HepG2 (cell line): ENCODE results near the gene ARTN. TPM values are rescaled to one million over a fixed set of nuclear protein-coding genes. Genes with fewer than 3 reads are reported as not detected.
A peak's percentile ranks its signal among the peaks of the same experiment; 100 is the strongest.

ENCODE experiments used
- BCL3 ChIP-seq: sonication (generic); formaldehyde crosslinking; IDR thresholded peaks from 2 replicates; pipeline ENCODE4 v1.5.1; 2020; ENCODE audit warnings: mild to moderate bottlenecking, missing genetic modification reagents, moderate library complexity
- HBP1 ChIP-seq: IDR thresholded peaks from 2 replicates; pipeline ENCODE4 v1.6.1; 2016; ENCODE audit warnings: low read depth, control low read depth
- HDAC1 ChIP-seq: sonication (generic); formaldehyde crosslinking; IDR thresholded peaks from 2 replicates; pipeline ENCODE4 v1.5.1; 2020; ENCODE audit warnings: mild to moderate bottlenecking, missing genetic modification reagents
- HNF4A ChIP-seq: sonication (generic); formaldehyde crosslinking; IDR thresholded peaks from 2 replicates; pipeline ENCODE4 v1.4.0; 2020; ENCODE audit warnings: missing genetic modification reagents
- KDM5B ChIP-seq: sonication (generic); formaldehyde crosslinking; IDR thresholded peaks from 2 replicates; pipeline ENCODE4 v1.4.0; 2020; ENCODE audit warnings: missing genetic modification reagents, mild to moderate bottlenecking, borderline replicate concordance
- MXD4 ChIP-seq: IDR thresholded peaks from 2 replicates; pipeline ENCODE4 v1.6.1; 2016; ENCODE audit warnings: mild to moderate bottlenecking, missing biosample characterization, missing genetic modification reagents
- NFKBIZ ChIP-seq: IDR thresholded peaks from 2 replicates; pipeline ENCODE4 v1.6.1; 2018; ENCODE audit warnings: missing genetic modification reagents, missing compliant biosample characterization
- PHF8 ChIP-seq: sonication (generic); formaldehyde crosslinking; IDR thresholded peaks from 2 replicates; pipeline ENCODE4 v1.5.0; 2020; ENCODE audit warnings: missing genetic modification reagents
- SYNCRIP ChIP-seq: fragments of 200-400 bp; formaldehyde crosslinking; IDR thresholded peaks from 2 replicates; pipeline ENCODE4 v1.6.1; 2018; ENCODE audit warnings: mild to moderate bottlenecking, low read depth, low read length; ENCODE audit not compliant: insufficient read depth
- TAF1 ChIP-seq: sonication (generic); formaldehyde crosslinking; IDR thresholded peaks from 2 replicates; pipeline ENCODE4 v1.4.0; 2020; ENCODE audit warnings: missing genetic modification reagents
- TEAD3 ChIP-seq: optimal IDR thresholded peaks from 2 replicates; pipeline ENCODE3; 2016; ENCODE audit warnings: borderline replicate concordance
- ZNF225 ChIP-seq: sonication (generic); formaldehyde crosslinking; IDR thresholded peaks from 2 replicates; pipeline ENCODE4 v1.4.0; 2020; ENCODE audit warnings: mild to moderate bottlenecking, missing genetic modification reagents
- ZNF317 ChIP-seq: sonication (generic); formaldehyde crosslinking; IDR thresholded peaks from 2 replicates; pipeline ENCODE4 v1.5.0; 2020; ENCODE audit warnings: mild to moderate bottlenecking, missing genetic modification reagents
- ZNF367 ChIP-seq: sonication (generic); formaldehyde crosslinking; IDR thresholded peaks from 2 replicates; pipeline ENCODE4 v1.4.0; 2020; ENCODE audit warnings: missing genetic modification reagents, borderline replicate concordance
- ZNF503 ChIP-seq: sonication (generic); formaldehyde crosslinking; IDR thresholded peaks from 2 replicates; pipeline ENCODE4 v1.4.0; 2020; ENCODE audit warnings: missing genetic modification reagents
- ZNF576 ChIP-seq: sonication (generic); formaldehyde crosslinking; IDR thresholded peaks from 2 replicates; pipeline ENCODE4 v1.4.0; 2020; ENCODE audit warnings: mild to moderate bottlenecking, missing genetic modification reagents
- ZXDC ChIP-seq: sonication (generic); formaldehyde crosslinking; IDR thresholded peaks from 2 replicates; pipeline ENCODE4 v1.5.0; 2020; ENCODE audit warnings: mild to moderate bottlenecking, missing genetic modification reagents
- polyA plus RNA-seq, 8 experiments: library from polyadenylated mRNA; depleted of rRNA in 3 of 8; stranded (reverse) in 7 of 8; unstranded in 1 of 8; fragments of >200 nt; fragmentation: Illumina TruSeq in 4 of 8; extraction: Trizol in 4 of 8; gene quantifications; 2 replicates each; pipeline versions ENCODE4 v1.2.1 to v1.2.3, GENCODE V29; 2011 to 2016; ENCODE audit warnings: low read depth in 4 of 8, missing spikeins in 1 of 8, mixed read lengths in 1 of 8; ENCODE audit not compliant: insufficient read depth in 1 of 8
- total RNA-seq, 5 experiments: library from RNA; depleted of rRNA; stranded (reverse); fragments of >200 nt; fragmentation: Illumina TruSeq; extraction: Trizol; gene quantifications; 2 replicates each; pipeline ENCODE4 v1.2.3, GENCODE V29; 2016; ENCODE audit warnings: low read depth in 1 of 5

Gene ARTN
- total and polyA plus RNA-seq, 2 of the 13 experiments (the other 11 are each of a cell fraction or from before 2014, with no cell fraction given) = 0.11 to 0.62 TPM

GRCh38 chr1:43979528-43980254, 46.1 kb downstream of the ARTN start (continued):
- TF ChIP-seq BCL3 (CRISPR knock-in tag) (0 out of 2 replicates have a peak, but pooled peaks have one; percentile 28), ZNF317 (no peak), ZNF225 (0 out of 2 replicates have a peak, but pooled peaks have one; percentile 39), MXD4 (CRISPR knock-in tag) (peak; percentile 89; the same call in 1 of the 2 replicates), ZNF576 (CRISPR knock-in tag) (no peak; the same call in 1 of the 2 replicates), KDM5B (CRISPR knock-in tag) (peak; percentile 63; the same call in 1 of the 2 replicates), TAF1 (peak; percentile 40; the same call in 1 of the 2 replicates), ZXDC (CRISPR knock-in tag) (0 out of 2 replicates have a peak, but pooled peaks have one; percentile 38), SYNCRIP (no peak), NFKBIZ (CRISPR knock-in tag) (peak; percentile 50; the same call in 1 of the 2 replicates), PHF8 (CRISPR knock-in tag) (peak; percentile 53), HBP1 (CRISPR knock-in tag) (no peak), TEAD3 (CRISPR knock-in tag) (peak; percentile 20), HDAC1 (CRISPR knock-in tag) (peak; percentile 80), HNF4A (no peak; the same call in 1 of the 2 replicates), ZNF367 (CRISPR knock-in tag) (no peak), ZNF503 (no peak)
